ENCODE measurements around the gene TMEM192.

GRCh38 chr4:165151734-165152133, 39.1 kb upstream of the TMEM192 start:
- TF ChIP-seq MAX (IDR thresholded peaks at IDR 0.05; ENCODE audit: insufficient read depth, insufficient read length): no peak
- TF ChIP-seq CTCF (IDR thresholded peaks at IDR 0.05; ENCODE audit: extremely low read depth in 1 of 2, insufficient read depth in 1 of 2, low read depth in 1 of 2, low read length in 2 of 2): no peak
- TF ChIP-seq POLR2A (IDR thresholded peaks at IDR 0.05; ENCODE audit: low read depth, low read length): no peak
- no peak for TF ChIP-seq EZH2 (IDR thresholded peaks at IDR 0.05; ENCODE audit: borderline replicate concordance, low read depth, low read length, severe bottlenecking)
- no peak for TF ChIP-seq JUN (IDR thresholded peaks at IDR 0.05; ENCODE audit: borderline replicate concordance, insufficient read depth, insufficient read length, low read depth)
